Fibroblast of pulmonary artery (primary cell): ENCODE results near the gene WNT5A.
A peak's percentile ranks its signal among the peaks of the same experiment; 100 is the strongest.

ENCODE experiments used
- DNase-seq: peaks from one replicate; pipeline ENCODE4 v3.0.0-alpha.2; 2010; ENCODE audit warnings: low read depth
- H3K4me3 ChIP-seq: replicated peaks from 2 replicates; pipeline ENCODE4 v1.5.1; 2011; ENCODE audit warnings: low read depth, mild to moderate bottlenecking, control low read depth, low read length, moderate library complexity
- TF ChIP-seq, protein P1 (sequence below): IDR thresholded peaks from 2 replicates; pipeline ENCODE4 v1.5.1; 2011; ENCODE audit warnings: mild to moderate bottlenecking, control low read depth, low read length, inconsistent platforms; ENCODE audit errors: missing control alignments

Gene WNT5A

DNA sequence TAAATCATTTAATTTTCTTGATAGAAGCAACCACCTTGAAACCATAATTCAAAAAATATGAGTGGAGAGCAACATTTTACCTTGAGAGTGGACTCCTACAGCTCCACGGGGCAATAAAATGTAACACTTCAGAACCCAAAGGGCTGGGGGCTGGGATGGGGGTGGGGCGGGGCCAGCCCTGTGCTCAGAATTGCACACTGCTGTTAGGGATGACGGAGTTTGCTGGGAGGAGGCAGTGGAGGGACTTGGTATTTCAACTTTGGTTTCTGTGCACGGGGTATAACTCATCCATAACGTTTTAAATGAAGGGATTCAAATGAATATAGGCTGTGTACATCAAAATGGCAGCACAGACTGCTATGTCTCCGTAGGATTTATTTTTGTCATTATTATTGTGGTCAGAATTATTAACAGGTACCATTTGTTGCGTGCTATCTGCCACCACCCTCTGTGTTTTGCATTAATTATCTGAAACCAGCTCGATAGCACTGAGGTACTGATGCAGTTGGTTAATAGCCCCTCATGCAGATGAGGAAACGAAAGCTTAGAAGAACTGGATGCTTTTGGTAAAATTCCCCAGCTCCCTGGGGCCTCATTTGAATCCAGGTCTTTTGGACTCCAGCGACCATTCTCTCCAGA lies 29.4 kb upstream of the WNT5A start:
- DNase-seq = no peak
- no peak overlapping the region for H3K4me3 ChIP-seq
- TF ChIP-seq, protein P1, sequence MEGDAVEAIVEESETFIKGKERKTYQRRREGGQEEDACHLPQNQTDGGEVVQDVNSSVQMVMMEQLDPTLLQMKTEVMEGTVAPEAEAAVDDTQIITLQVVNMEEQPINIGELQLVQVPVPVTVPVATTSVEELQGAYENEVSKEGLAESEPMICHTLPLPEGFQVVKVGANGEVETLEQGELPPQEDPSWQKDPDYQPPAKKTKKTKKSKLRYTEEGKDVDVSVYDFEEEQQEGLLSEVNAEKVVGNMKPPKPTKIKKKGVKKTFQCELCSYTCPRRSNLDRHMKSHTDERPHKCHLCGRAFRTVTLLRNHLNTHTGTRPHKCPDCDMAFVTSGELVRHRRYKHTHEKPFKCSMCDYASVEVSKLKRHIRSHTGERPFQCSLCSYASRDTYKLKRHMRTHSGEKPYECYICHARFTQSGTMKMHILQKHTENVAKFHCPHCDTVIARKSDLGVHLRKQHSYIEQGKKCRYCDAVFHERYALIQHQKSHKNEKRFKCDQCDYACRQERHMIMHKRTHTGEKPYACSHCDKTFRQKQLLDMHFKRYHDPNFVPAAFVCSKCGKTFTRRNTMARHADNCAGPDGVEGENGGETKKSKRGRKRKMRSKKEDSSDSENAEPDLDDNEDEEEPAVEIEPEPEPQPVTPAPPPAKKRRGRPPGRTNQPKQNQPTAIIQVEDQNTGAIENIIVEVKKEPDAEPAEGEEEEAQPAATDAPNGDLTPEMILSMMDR = no peak

DNA sequence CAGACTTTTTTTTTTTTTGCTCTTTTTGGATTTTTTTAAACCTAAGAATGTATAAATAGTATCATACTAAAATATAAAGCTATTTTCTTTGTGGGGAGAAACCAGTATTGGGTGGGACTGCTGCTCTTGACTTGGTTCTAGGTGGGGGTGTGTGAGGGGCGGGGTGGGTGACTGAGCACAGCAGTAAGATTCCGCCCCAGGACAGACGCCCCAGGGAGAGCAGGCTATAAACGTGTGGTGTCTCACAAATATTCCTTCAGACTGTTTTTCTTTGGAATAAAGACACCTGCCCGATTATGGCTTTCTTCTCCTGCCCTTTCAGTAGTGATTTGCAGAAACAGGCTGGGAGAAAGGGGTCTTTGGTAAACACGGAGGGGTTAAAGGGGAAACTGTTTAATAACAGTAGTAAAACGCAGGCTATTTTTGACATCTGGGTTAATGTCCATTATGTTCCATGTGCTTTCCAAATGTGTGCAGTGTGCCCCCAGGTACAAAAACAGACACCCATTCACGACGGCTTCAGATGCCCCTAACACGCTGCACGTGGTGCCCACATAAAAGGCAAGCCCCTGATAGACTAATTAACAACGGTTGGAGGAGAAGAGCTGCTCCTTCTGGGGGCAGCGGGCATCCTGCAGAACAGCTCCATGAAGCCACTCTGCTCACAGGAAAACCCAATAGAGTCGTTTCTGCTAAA lies 28.6 kb upstream of the WNT5A start:
- TF ChIP-seq, protein P1 = no peak
- no peak for DNase-seq

DNA sequence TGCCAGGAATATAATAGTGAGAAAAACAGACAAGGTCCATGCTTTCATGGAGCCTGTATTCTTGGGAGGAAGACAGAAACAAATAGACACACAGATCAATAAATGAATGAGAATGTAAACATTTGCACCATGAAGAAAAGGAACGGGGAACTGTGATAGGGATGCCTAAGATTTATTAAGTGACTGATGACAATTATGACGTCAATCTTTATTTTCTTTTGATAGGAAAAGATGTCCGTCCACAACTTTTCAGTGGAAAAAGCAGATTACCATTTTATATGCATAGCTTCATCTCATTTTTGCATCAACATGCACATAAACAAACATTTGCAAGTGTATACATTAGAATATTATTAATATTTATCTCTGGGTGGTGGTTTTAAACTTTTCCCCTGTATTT lies 27.9 kb upstream of the WNT5A start:
- TF ChIP-seq, protein P1 = no peak
- H3K4me3 ChIP-seq = no peak overlapping the region
- DNase-seq = no peak

More for the DNA sequence above, 28.6 kb upstream of the WNT5A start:
- H3K4me3 ChIP-seq = no peak overlapping the region

DNA sequence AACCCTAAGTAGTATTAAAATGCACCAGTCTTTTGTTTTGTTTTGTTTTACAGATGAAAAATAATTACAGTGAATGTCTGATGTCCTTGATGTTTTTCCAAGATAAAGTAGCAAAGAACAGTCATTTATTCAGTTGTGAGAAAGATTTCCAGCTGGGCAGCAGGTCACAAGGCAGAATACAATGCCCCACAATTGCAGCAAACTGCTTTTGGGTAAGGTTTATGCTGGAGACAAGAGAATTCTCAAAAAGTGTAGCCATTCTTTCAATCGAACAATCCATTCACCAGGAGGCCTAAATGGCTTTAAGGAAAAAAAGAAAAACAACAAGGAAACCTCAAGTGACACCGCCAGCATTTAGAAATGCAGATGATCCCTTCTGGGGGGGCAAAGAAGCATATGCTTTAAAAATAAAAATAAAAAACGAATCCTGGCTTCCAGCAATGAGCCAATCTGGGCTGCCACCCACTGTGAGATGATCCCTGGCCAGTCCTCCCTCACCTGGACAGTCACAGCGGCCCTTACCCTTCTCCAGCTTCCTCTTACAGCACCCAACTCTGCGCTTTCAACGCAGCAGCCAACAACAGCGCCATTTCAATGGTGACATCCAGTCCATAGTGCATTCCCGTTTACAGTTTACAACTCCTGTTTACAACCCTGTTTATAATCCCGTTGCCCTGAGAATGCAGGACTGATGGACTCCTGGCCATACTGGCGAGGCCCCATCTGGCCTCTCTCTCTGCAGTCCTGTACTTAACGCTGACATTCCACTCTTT lies 25.7 kb upstream of the WNT5A start:
- H3K4me3 ChIP-seq = no peak overlapping the region
- no peak for DNase-seq
- TF ChIP-seq, protein P1 = no peak

DNA sequence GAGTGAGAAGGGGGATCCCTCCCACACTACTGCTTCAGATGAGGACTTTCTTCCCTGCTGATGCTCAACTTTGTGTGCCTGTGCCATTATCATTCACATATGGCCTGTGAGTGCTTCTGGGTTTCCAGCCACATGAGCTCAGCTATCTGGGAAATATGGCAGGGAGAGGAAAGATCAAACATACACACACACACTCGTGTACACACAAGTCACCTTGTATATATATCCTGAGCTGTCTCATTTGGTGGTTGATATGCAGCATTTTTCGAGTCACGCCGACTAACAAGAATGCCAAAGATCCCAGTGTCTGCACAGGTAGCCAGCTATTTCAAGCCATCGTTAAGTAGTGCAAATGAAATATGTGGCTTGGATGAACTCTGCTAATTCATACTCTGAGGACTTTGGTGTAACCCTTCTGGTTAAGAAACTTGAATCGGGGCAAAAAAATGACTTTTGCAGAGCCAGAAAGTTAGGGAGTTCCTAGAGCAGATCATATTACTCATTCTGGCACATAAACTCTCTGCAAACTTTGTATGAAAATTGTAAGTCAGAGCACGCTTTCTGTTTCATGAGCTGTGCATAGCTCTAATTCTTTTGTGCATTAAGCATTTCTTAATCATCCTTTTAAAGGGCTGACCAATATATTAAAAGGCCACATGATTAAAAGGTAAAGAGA lies 24.9 kb upstream of the WNT5A start:
- DNase-seq = peak; percentile 36
- no peak overlapping the region for H3K4me3 ChIP-seq
- TF ChIP-seq, protein P1 = no peak

DNA sequence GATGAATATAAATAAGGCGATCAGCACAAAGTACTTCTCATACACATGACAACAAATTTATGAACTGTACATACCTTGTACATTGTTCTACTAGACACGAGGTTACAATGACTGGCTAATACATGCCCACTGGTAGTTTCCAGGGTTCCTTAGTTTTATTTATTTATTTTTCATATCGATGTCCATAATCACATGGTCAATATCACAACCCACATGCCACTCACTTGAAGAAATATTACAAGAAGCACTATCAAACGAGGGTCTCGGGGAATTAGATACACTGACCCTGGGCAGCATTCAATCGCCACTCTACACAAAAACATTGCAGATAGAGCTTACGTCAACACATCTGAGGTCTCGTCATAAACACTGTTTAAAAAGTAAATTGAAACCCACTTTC lies 21.2 kb upstream of the WNT5A start:
- H3K4me3 ChIP-seq = no peak overlapping the region
- TF ChIP-seq, protein P1 = no peak
- no peak for DNase-seq
